Ectodermal cell (in vitro differentiated cells): Measurements from ENCODE around the gene EPAS1.

Source experiments
- H3K27ac ChIP-seq: 2 replicates; pipeline ENCODE4 v1.7.0; 2013; ENCODE audit warnings: mild to moderate bottlenecking, low read depth, low read length; ENCODE audit not compliant: insufficient read depth, poor library complexity, severe bottlenecking
- H3K27me3 ChIP-seq: 2 replicates; pipeline ENCODE4 v1.7.0; 2013; ENCODE audit warnings: mild to moderate bottlenecking, low read length; ENCODE audit not compliant: insufficient read depth, control insufficient read depth, poor library complexity, severe bottlenecking
- H3K36me3 ChIP-seq: one replicate; pipeline ENCODE4 v1.7.0; 2013; ENCODE audit warnings: low read length; ENCODE audit not compliant: control insufficient read depth, insufficient read depth
- H3K4me1 ChIP-seq: one replicate; pipeline ENCODE4 v1.7.0; 2013; ENCODE audit warnings: low read length; ENCODE audit not compliant: control insufficient read depth, insufficient read depth
- H3K4me3 ChIP-seq: 2 replicates; pipeline ENCODE4 v1.7.0; 2013; ENCODE audit warnings: low read depth, low read length, control low read depth; ENCODE audit not compliant: insufficient read depth
- H3K9me3 ChIP-seq: 2 replicates; pipeline ENCODE4 v1.7.0; 2013; ENCODE audit warnings: mild to moderate bottlenecking, low read length, moderate library complexity; ENCODE audit not compliant: control insufficient read depth
- WGBS, 2 experiments: methylation state at CpG; one replicate each; pipeline ENCODE4 v1.1.7; 2013; ENCODE audit warnings: missing lambda C conversion rate in 2 of 2; 5-methylcytosine and 5-hydroxymethylcytosine counted together

Gene EPAS1

GRCh38 chr2:46350029-46350689, 53.0 kb downstream of the EPAS1 start:
- Histone ChIP-seq H3K27me3 (no peaks in the 10 kb centered on the region), H3K4me3 (no peak overlapping the region), H3K36me3 (no peaks in the 10 kb centered on the region), H3K27ac (no peak overlapping the region), H3K4me1 (no peaks in the 10 kb centered on the region), H3K9me3 (no peaks in the 10 kb centered on the region)
- 83 to 87% methylated on average over 8 of the region's 8 CpGs for WGBS, 2 experiments

GRCh38 chr2:46351098-46351749, 54.0 kb downstream of the EPAS1 start:
- 84 to 87% methylated on average over 5 of the region's 5 CpGs for WGBS, 2 experiments
- Histone ChIP-seq H3K27me3 (no peaks in the 10 kb centered on the region), H3K36me3 (no peaks in the 10 kb centered on the region), H3K27ac (no peak overlapping the region), H3K4me3 (no peak overlapping the region), H3K4me1 (no peaks in the 10 kb centered on the region), H3K9me3 (no peaks in the 10 kb centered on the region)

- Histone ChIP-seq H3K9me3 (no peaks in the 10 kb centered on the region), H3K4me3 (no peak overlapping the region), H3K27me3 (no peaks in the 10 kb centered on the region), H3K27ac (no peak overlapping the region), H3K4me1 (no peaks in the 10 kb centered on the region), H3K36me3 (no peaks in the 10 kb centered on the region)
- WGBS, 2 experiments, result 90 to 92% methylated on average over 10 of the region's 10 CpGs
Measured at GRCh38 chr2:46351750-46352138, 54.5 kb downstream of the EPAS1 start.

- Histone ChIP-seq H3K4me3 (no peak overlapping the region), H3K36me3 (no peaks in the 10 kb centered on the region), H3K27me3 (no peaks in the 10 kb centered on the region), H3K9me3 (no peaks in the 10 kb centered on the region), H3K4me1 (no peaks in the 10 kb centered on the region), H3K27ac (no peak overlapping the region)
- WGBS, 2 experiments, result 92 to 93% methylated on average over 8 of the region's 8 CpGs
Measured at GRCh38 chr2:46352621-46353020, 55.4 kb downstream of the EPAS1 start.

GRCh38 chr2:46353509-46353908, 56.3 kb downstream of the EPAS1 start:
- no peaks in the 10 kb centered on the region for H3K36me3 ChIP-seq
- no peak overlapping the region for H3K4me3 ChIP-seq
- WGBS, 2 experiments, result 91 to 94% methylated on average over 6 of the region's 6 CpGs
- H3K9me3 ChIP-seq, result no peaks in the 10 kb centered on the region
- no peaks in the 10 kb centered on the region for H3K4me1 ChIP-seq
- H3K27me3 ChIP-seq, result no peaks in the 10 kb centered on the region
- H3K27ac ChIP-seq, result no peak overlapping the region

GRCh38 chr2:46355756-46356155, 58.5 kb downstream of the EPAS1 start:
- WGBS, 2 experiments, result 95 to 96% methylated on average over 3 of the region's 3 CpGs
- Histone ChIP-seq H3K4me1 (no peaks in the 10 kb centered on the region), H3K27me3 (no peaks in the 10 kb centered on the region), H3K4me3 (no peak overlapping the region), H3K9me3 (no peaks in the 10 kb centered on the region), H3K36me3 (no peaks in the 10 kb centered on the region), H3K27ac (no peak overlapping the region)

- WGBS, 2 experiments, result 88 to 92% methylated on average over 1 of the region's 1 CpG
- H3K36me3 ChIP-seq, result no peaks in the 10 kb centered on the region
- no peaks in the 10 kb centered on the region for H3K27me3 ChIP-seq
- no peaks in the 10 kb centered on the region for H3K9me3 ChIP-seq
- H3K27ac ChIP-seq, result no peak overlapping the region
- H3K4me1 ChIP-seq, result no peaks in the 10 kb centered on the region
- no peak overlapping the region for H3K4me3 ChIP-seq
Measured at GRCh38 chr2:46356991-46357390, 59.8 kb downstream of the EPAS1 start.

- no peaks in the 10 kb centered on the region for H3K27me3 ChIP-seq
- H3K9me3 ChIP-seq, result no peaks in the 10 kb centered on the region
- H3K4me1 ChIP-seq, result no peaks in the 10 kb centered on the region
- no peak overlapping the region for H3K4me3 ChIP-seq
- no peak overlapping the region for H3K27ac ChIP-seq
- 95 to 98% methylated on average over 6 of the region's 6 CpGs for WGBS, 2 experiments
- H3K36me3 ChIP-seq, result no peaks in the 10 kb centered on the region
Measured at GRCh38 chr2:46358713-46359112, 61.5 kb downstream of the EPAS1 start.

GRCh38 chr2:46360303-46360702, 63.1 kb downstream of the EPAS1 start:
- Histone ChIP-seq H3K9me3 (no peaks in the 10 kb centered on the region), H3K27me3 (no peaks in the 10 kb centered on the region), H3K36me3 (no peaks in the 10 kb centered on the region), H3K4me1 (no peaks in the 10 kb centered on the region), H3K27ac (no peak overlapping the region), H3K4me3 (no peak overlapping the region)
- 94 to 97% methylated on average over 3 of the region's 3 CpGs for WGBS, 2 experiments

- no peaks in the 10 kb centered on the region for H3K36me3 ChIP-seq
- no peaks in the 10 kb centered on the region for H3K27me3 ChIP-seq
- H3K4me1 ChIP-seq, result no peaks in the 10 kb centered on the region
- 92 to 97% methylated on average over 6 of the region's 6 CpGs for WGBS, 2 experiments
- H3K27ac ChIP-seq, result no peak overlapping the region
- no peak overlapping the region for H3K4me3 ChIP-seq
- no peaks in the 10 kb centered on the region for H3K9me3 ChIP-seq
Measured at GRCh38 chr2:46361920-46362666, 64.9 kb downstream of the EPAS1 start.
